HG03280 (cell line): Measurements from ENCODE around the gene EXOSC5.
"Not testable (repeated sequence)": the region's sequence is repeated elsewhere in the genome, so short reads cannot be mapped to it uniquely, and the experiment has no call there.

Experiments
- ATAC-seq: cut with Tn5 transposase; IDR thresholded peaks from one replicate; pipeline ENCODE4 v1.9.1; 2021; ENCODE audit warnings: mild to moderate bottlenecking, moderate library complexity; ENCODE audit not compliant: unreplicated experiment

Gene EXOSC5

DNA sequence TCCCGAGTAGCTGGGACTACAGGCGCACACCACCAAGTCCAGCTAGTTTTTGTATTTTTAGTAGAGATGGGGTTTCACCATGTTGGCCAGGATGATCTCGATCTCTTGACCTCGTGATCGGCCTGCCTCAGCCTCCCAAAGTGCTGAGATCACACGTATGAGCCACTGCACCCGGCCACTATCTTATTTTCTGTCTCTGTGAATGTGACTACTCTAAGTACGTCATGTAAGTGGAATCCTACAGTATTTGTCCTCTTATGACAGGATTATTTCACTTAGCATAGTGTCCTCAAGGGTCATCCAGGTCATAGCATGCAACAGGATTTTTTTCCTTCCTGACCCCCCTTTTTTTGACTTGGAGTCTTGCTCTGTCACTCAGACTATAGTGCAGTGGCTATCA, 25.6 kb downstream of the EXOSC5 start:
- no peak for ATAC-seq

- not testable (repeated sequence) for ATAC-seq
Observed at GRCh38 chr19:41371119-41371518, 26.0 kb downstream of the EXOSC5 start.

DNA sequence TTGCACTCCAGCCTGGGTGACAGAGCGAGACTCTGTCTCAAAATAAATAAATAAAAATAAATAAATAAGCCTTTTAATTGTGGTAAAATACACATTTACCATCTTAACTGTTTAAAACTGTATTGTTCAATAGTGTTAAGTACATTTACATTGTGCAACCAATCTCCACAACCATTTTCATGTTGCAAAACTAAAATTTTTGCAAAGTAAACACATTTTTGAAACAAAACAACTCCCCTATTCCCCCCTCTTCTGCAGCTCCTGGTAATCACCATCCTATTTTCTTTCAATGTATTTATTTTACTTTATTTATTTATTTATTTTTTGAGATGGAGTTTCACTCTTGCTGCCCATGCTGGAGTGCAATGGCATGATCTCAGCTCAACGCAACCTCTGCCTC, 27.4 kb downstream of the EXOSC5 start:
- no peak for ATAC-seq

- ATAC-seq: no peak
Observed at GRCh38 chr19:41367848-41368301, 29.3 kb downstream of the EXOSC5 start.

DNA sequence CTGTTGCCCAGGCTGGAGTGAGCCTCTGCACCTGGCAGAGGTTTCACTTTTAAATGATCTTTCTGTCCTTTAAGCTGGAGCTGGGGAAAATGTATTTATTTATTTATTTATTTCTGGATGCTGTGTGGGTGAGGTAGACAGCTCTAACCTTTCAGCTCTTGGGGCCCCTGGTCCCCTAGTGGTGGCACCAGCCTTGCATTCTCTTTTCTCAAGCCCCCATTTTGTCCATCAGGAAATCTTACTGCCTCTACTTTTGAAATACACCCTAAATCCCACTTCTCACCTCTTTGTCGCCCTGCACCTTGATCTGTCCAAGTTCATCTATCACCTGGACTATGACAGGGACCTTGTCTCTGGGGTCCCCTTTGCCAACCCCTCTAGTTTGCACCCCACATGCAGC, 31.1 kb downstream of the EXOSC5 start:
- no peak for ATAC-seq

DNA sequence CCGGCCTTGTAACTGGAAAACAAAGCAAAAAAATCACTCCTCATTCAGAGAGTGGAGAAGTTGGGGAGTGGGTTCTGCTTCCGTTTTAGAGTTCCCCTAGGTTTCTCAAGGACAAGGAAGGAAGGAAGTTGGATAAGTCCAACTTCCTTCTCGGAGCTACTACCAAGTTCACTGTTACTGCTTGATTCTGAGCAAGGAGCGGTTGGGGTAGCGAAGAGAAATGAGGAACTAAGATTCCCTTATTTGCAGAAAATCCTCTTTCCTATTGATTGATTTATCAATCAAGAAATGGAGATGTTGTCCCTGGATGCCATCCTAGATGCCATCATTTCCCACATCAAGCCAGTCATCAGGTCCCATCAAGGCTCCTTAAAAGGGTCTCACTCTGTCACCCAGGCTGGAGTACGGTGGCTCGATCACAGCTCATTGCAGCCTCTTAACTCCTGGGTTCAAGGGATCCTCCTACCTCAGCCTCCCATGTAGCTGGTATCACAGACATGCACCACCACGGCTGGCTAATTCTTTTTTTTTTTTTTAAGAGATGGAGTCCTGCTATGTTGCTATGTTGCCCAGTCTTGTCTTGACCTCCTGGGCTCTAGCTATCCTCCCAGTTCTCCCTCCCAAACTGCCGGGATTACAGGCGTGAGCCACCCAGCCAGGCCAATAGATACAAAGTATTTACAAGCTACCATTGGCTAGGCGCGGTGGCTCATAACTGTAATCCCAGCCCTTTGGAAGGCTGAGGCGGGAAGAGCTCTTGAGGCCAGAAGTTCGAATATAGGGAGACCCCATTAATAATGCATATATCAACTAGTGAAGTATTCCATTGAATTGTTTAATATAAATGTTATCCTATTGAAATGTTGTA, 32.4 kb downstream of the EXOSC5 start:
- ATAC-seq: no peak

- peak; percentile 90 for ATAC-seq
Observed at GRCh38 chr19:41363753-41364523, 33.2 kb downstream of the EXOSC5 start, which contains the start of gene B9D2. B9D2 (minus strand) TSS chr19:41364149; CDS start chr19:41363519, 630 bp downstream.

DNA sequence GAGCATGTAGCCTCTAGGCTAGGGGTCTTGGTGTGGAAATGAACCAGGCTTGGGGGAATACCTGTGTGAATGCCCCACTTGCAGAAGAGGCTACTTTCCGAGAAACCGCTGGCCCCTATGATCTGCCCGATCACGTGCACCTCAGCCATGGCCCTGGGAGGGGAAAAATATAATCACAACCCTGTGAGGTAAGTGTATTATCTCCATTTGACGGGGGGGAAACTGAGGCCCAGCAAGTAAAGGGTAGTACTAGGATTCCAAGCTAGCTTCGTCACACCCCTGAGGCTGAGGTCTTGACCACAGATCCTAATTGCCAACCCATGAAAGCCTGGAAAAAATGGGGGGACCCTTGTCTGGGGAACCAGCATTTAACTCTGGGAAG, 33.8 kb downstream of the EXOSC5 start:
- ATAC-seq: no peak

DNA sequence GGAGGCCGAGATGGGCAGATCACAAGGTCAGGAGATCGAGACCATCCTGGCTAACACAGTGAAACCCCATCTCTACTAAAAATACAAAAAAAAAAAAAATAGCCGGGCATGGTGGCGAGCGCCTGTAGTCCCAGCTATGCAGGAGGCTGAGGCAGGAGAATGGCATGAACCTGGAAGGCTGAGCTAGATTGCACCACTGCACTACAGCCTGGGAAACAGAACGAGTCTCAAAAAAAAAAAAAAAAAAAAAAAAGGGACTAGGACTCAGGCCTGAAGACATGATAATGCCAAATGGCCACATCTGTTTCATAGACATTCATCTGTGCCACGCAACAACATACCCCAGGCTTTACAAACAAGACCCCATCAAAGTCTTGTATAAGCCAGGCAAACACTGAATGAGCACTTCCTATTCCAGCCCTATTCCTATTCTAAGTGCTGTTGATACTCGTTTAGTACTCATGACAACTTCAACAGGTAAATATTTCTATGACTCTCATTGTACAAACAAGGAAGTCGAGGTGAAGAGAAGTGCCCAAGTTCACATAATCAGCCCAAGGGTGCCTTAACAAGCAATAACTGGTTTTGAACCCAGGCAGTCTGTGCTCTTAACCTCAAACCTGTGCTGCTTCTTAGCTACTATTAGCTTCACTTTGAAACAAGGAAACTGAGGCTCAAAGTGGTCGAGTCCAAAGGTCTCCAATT, 34.9 kb downstream of the EXOSC5 start:
- ATAC-seq: no peak

GRCh38 chr19:41359741-41360140, 37.4 kb downstream of the EXOSC5 start:
- no peak for ATAC-seq

DNA sequence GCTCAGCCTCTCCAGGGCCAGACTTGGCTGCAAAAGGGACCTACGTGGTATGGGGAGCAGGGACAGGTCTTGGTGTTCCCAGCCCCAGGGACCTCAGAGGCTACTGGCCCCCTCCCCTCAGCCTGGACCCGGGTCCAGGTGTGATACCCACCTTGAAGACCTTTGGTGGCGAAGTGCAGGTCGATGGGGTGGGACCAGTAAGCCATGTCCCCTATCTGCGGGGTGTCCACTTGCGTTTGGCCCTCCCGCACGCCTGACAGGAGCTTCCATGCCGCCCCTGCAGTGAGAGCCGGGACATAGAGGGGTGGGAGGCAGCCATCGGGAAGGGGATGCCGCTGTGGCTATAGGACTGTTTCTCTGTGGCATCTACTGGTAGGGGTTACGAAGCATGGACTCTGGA, 39.4 kb downstream of the EXOSC5 start:
- ATAC-seq: no peak

DNA sequence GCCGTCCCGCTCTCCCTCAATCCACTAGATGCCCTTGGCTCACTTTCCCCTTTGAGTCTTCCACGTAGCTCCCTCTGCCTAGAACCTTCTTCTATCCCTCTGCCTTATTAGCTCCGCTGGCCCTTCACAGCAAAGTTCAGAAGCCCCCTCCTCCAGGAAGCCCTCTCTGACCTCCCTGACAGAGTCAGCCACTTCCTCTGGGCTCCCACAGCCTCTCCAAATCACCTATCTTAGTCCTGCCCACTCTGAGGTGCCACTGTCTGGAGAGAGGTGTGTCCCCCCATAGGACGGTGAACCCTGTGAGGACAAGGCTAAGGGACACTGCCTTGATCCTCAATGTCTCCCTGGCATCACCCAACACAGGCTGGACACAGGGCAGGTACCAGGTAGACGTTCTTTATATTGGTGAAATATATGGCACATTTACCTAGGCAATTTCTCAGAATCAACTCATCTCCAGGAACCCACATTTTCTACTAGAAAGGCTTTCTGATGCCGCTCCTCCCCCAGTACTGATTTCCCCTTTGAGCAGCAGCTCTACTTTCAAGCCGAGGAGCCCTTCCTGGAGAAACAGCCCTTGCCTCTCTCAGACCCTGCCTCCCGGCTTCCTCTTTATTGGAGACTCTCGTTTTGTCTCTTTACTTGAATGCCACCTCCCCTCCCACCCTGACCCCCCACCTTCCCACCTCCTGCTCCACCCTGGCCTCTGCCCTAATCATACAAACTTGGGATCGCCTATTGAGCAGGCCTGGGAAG, 40.0 kb downstream of the EXOSC5 start:
- ATAC-seq: no peak

DNA sequence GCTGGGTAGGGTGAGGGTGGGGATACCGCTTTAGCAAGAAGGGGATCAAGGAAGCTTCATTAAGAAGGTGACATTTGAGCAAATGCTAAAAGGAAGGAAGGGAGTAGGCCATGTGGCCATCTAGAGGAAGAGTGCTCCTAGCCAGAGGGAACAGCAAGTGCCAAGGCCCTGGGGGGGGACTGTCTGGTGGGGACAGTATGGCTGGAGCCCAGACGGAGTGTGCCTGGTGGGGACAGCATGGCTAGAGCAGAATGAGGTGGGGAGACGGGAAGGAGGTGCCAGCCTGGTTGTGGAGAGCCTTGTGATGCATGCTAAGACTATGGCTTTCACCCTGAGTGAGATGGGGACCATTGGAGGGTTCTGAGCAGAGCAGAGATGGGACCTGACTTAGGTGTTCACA, 41.4 kb downstream of the EXOSC5 start:
- ATAC-seq: no peak

GRCh38 chr19:41355035-41355434, 42.1 kb downstream of the EXOSC5 start:
- no peak for ATAC-seq

- ATAC-seq: no peak
Observed at GRCh38 chr19:41354343-41354953, 42.7 kb downstream of the EXOSC5 start.

- ATAC-seq: peak; percentile 40
Observed at GRCh38 chr19:41353466-41354342, 43.5 kb downstream of the EXOSC5 start, which contains the start of gene TGFB1. TGFB1 (minus strand) TSS chr19:41353922; CDS start chr19:41353044, 878 bp downstream.

DNA sequence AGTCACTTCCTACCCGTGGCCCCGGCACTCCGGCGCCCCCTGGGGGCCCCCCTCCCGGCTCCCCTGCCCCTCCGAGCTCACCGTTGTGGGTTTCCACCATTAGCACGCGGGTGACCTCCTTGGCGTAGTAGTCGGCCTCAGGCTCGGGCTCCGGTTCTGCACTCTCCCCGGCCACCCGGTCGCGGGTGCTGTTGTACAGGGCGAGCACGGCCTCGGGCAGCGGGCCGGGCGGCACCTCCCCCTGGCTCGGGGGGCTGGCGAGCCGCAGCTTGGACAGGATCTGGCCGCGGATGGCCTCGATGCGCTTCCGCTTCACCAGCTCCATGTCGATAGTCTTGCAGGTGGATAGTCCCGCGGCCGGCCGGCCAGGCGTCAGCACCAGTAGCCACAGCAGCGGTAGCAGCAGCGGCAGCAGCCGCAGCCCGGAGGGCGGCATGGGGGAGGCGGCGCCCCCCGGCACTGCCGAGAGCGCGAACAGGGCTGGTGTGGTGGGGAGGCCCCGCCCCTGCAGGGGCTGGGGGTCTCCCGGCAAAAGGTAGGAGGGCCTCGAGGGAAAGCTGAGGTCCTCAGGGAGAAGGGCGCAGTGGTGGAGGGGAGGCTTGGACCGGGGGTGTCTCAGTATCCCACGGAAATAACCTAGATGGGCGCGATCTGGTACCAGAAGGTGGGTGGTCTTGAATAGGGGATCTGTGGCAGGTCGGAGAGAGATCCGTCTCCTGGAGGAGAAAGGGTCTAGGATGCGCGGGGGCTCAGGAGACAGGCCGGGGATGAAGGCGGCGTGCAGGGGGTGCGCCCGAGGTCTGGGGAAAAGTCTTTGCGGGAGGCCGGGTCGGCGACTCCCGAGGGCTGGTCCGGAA, 44.3 kb downstream of the EXOSC5 start:
- ATAC-seq: no peak

DNA sequence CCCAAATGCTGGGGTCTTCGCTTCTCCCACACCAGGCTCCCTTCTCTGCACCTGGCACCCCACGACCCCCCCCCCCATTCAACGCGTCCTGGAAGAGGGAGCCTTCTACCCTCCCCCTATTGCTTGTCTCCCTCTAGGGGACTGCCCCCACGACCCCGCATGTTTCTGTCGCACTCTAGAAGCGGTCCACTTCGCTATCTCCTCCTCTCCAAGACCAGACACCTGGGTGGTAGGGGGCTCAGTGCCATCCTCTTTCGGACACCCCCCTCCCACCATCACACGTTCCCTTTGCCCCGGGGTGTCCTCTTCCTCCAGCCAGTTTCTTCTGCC, 44.9 kb downstream of the EXOSC5 start:
- ATAC-seq: no peak
